Natural killer cell (primary cell): ENCODE results near the gene GPR3. TPM values are rescaled to one million over a fixed set of nuclear protein-coding genes. Genes with fewer than 3 reads are reported as not detected.
A peak's percentile ranks its signal among the peaks of the same experiment; 100 is the strongest.

Source experiments
- ATAC-seq, 3 donors: fragments of 150-1000 bp in 2 of 3; fragments of 200-7000 bp in 1 of 3; cut with Tn5 transposase; 1 replicate in 1 of 3; 2 replicates in 2 of 3; pipeline ENCODE4 v1.10.0; 2021; ENCODE audit warnings: mild to moderate bottlenecking in 2 of 3, moderate library complexity in 2 of 3
- DNase-seq, 2 donors: peaks; one replicate each; pipeline versions ENCODE4 v3.0.0 to v3.0.0-alpha.2; 2013 to 2021; ENCODE audit warnings: mixed read lengths in 1 of 2
- H3K27ac ChIP-seq: one replicate; pipeline ENCODE4 v1.5.1; 2013; ENCODE audit warnings: mild to moderate bottlenecking, low read length
- H3K27me3 ChIP-seq: one replicate; pipeline ENCODE4 v1.6.1; 2013; ENCODE audit warnings: low read length; ENCODE audit not compliant: control insufficient read depth, insufficient read depth
- H3K36me3 ChIP-seq: one replicate; pipeline ENCODE4 v1.6.1; 2013; ENCODE audit warnings: low read length; ENCODE audit not compliant: control insufficient read depth, insufficient read depth
- H3K4me1 ChIP-seq: one replicate; pipeline ENCODE4 v1.6.1; 2013; ENCODE audit warnings: low read length; ENCODE audit not compliant: control insufficient read depth, insufficient read depth
- H3K4me3 ChIP-seq: one replicate; pipeline ENCODE4 v1.5.1; 2013; ENCODE audit warnings: low read length
- H3K9me3 ChIP-seq: one replicate; pipeline ENCODE4 v1.6.1; 2013; ENCODE audit warnings: low read length; ENCODE audit not compliant: control insufficient read depth, insufficient read depth
- H3K27ac Mint-ChIP-seq, 2 donors: one replicate each; pipeline ENCODE4 v1.8.0; 2022; ENCODE audit warnings: mild to moderate bottlenecking in 2 of 2, mixed read lengths in 2 of 2, moderate library complexity in 1 of 2
- H3K27me3 Mint-ChIP-seq, 2 donors: one replicate each; pipeline ENCODE4 v1.8.0; 2022; ENCODE audit warnings: low read depth in 2 of 2, mixed read lengths in 2 of 2
- H3K36me3 Mint-ChIP-seq: one replicate; pipeline ENCODE4 v1.8.0; 2022; ENCODE audit warnings: mixed read lengths
- H3K4me1 Mint-ChIP-seq, 2 donors: one replicate each; pipeline ENCODE4 v1.8.0; 2022; ENCODE audit warnings: mixed read lengths in 2 of 2
- H3K4me3 Mint-ChIP-seq: one replicate; pipeline ENCODE4 v1.8.0; 2022; ENCODE audit warnings: mild to moderate bottlenecking, moderate library complexity, mixed read lengths
- H3K9me3 Mint-ChIP-seq, 2 donors: one replicate each; pipeline ENCODE4 v1.8.0; 2022; ENCODE audit warnings: mixed read lengths in 2 of 2
- CTCF ChIP-seq: fragments of 200-600 bp; IDR thresholded peaks from one replicate; pipeline ENCODE4 v1.8.0; 2022; ENCODE audit warnings: antibody characterized with exemption
- WGBS: methylation state at CpG from one replicate; pipeline ENCODE4 v1.1.7; 2013; ENCODE audit warnings: missing lambda C conversion rate; ENCODE audit not compliant: insufficient coverage; 5-methylcytosine and 5-hydroxymethylcytosine counted together
- intact Hi-C: fragments of 100-400 bp; cut with micrococcal nuclease; formaldehyde crosslinking; loops from one replicate; pipeline ENCODE4 v1.14.2; 2022
- total RNA-seq, 4 donors: library from RNA; stranded (reverse); fragments of 120-200 nt in 1 of 4; gene quantifications; one replicate each; pipeline versions ENCODE4 v1.2.3 to v1.2.4, GENCODE V29; 2013 to 2022

GPR3 gene
- total RNA-seq, 3 donors from 2014 or later (not counting 1 experiment from before 2014, with no cell fraction given), result 0.39 to 0.87 (median 0.60) TPM

- H3K27ac Mint-ChIP-seq, result no peak overlapping the region
- peaks cover 33% of the 10 kb centered on the region for H3K36me3 ChIP-seq
Observed at GRCh38 chr1:27351541-27352107, 40.8 kb upstream of the GPR3 start.

GRCh38 chr1:27353166-27353565 lies 39.3 kb upstream of the GPR3 start:
- Mint-ChIP-seq H3K27ac (no peak overlapping the region), H3K27me3 (no peaks in the 10 kb centered on the region), H3K36me3 (no peaks in the 10 kb centered on the region), H3K4me1 (peaks cover 13 to 23% of the 10 kb centered on the region in 2 donors), H3K4me3 (no peak overlapping the region), H3K9me3 (no peaks in the 10 kb centered on the region)
- Histone ChIP-seq H3K4me1 (peaks cover 46% of the 10 kb centered on the region), H3K27me3 (no peaks in the 10 kb centered on the region), H3K4me3 (no peak overlapping the region), H3K36me3 (peaks cover 23% of the 10 kb centered on the region), H3K27ac (no peak overlapping the region), H3K9me3 (no peaks in the 10 kb centered on the region)
- WGBS, result 97% methylated on average over 13 of the region's 13 CpGs
- ATAC-seq (no peak), DNase-seq (no peak)
- TF ChIP-seq CTCF, result no peak
- intact Hi-C loops, result no loop called here

More at GRCh38 chr1:27351541-27352107, 40.8 kb upstream of the GPR3 start:
- ATAC-seq (no peak), DNase-seq (no peak)
- Mint-ChIP-seq H3K4me1 (peaks cover 16 to 27% of the 10 kb centered on the region in 2 donors), H3K36me3 (no peaks in the 10 kb centered on the region), H3K27me3 (no peaks in the 10 kb centered on the region), H3K4me3 (no peak overlapping the region), H3K9me3 (no peaks in the 10 kb centered on the region)
- 93% methylated on average over 8 of the region's 8 CpGs for WGBS
- Histone ChIP-seq H3K27ac (no peak overlapping the region), H3K4me3 (no peak overlapping the region), H3K4me1 (peaks cover 31% of the 10 kb centered on the region), H3K27me3 (no peaks in the 10 kb centered on the region), H3K9me3 (no peaks in the 10 kb centered on the region)
- no peak for TF ChIP-seq CTCF
- intact Hi-C loops, result no loop called here

GRCh38 chr1:27353629-27354028 lies 38.8 kb upstream of the GPR3 start:
- H3K27ac ChIP-seq, result no peak overlapping the region
- H3K27me3 ChIP-seq, result no peaks in the 10 kb centered on the region
- peaks cover 13 to 23% of the 10 kb centered on the region in 2 donors for H3K4me1 Mint-ChIP-seq
- H3K36me3 ChIP-seq, result peaks cover 23% of the 10 kb centered on the region
- H3K9me3 ChIP-seq, result no peaks in the 10 kb centered on the region
- no peak overlapping the region for H3K4me3 ChIP-seq
- no peaks in the 10 kb centered on the region for H3K36me3 Mint-ChIP-seq
- DNase-seq, result no peak
- H3K4me3 Mint-ChIP-seq, result no peak overlapping the region
- WGBS, result 91% methylated on average over 2 of the region's 3 CpGs
- TF ChIP-seq CTCF, result no peak
- H3K27me3 Mint-ChIP-seq, result no peaks in the 10 kb centered on the region
- ATAC-seq, result no peak
- intact Hi-C loops, result no loop called here
- peaks cover 48% of the 10 kb centered on the region for H3K4me1 ChIP-seq
- peak overlapping the region; percentile 60 to 67 for H3K27ac Mint-ChIP-seq
- no peaks in the 10 kb centered on the region for H3K9me3 Mint-ChIP-seq

GRCh38 chr1:27355683-27356082 lies 36.7 kb upstream of the GPR3 start:
- Histone ChIP-seq H3K9me3 (no peaks in the 10 kb centered on the region), H3K36me3 (peaks cover 15% of the 10 kb centered on the region), H3K27ac (peak overlapping the region; percentile 74), H3K27me3 (no peaks in the 10 kb centered on the region), H3K4me3 (no peak overlapping the region), H3K4me1 (peaks cover 49% of the 10 kb centered on the region)
- ATAC-seq (no peak), DNase-seq (no peak)
- intact Hi-C loops, result loop anchor here (1.0 to 2.0 kb wide), 3 partner anchors 13 to 33 kb away; partner anchors contain the start of genes SYTL1 and TMEM222
- no peaks in the 10 kb centered on the region for H3K36me3 Mint-ChIP-seq
- H3K27me3 Mint-ChIP-seq, result no peaks in the 10 kb centered on the region
- H3K27ac Mint-ChIP-seq, result peak overlapping the region; percentile 78 to 84
- H3K4me3 Mint-ChIP-seq, result peak overlapping the region; percentile 47
- WGBS, result 63% methylated on average over 5 of the region's 5 CpGs
- no peaks in the 10 kb centered on the region for H3K9me3 Mint-ChIP-seq
- TF ChIP-seq CTCF, result no peak
- H3K4me1 Mint-ChIP-seq, result peaks cover 25 to 38% of the 10 kb centered on the region in 2 donors
